OCI-LY1 (cell line): Measurements from ENCODE around the gene TTC33.

ENCODE experiments used
- H2AFZ ChIP-seq: fragments of 200-600 bp; sonication (generic), shearing (Covaris generic); 2 replicates; pipeline ENCODE4 v1.6.0; 2014; ENCODE audit warnings: antibody characterized with exemption, mild to moderate bottlenecking, low read length
- H3F3A ChIP-seq: fragments of 200-600 bp; sonication (generic), shearing (Covaris generic); 2 replicates; pipeline ENCODE4 v1.6.0; 2014; ENCODE audit warnings: mild to moderate bottlenecking, antibody characterized with exemption, low read length, moderate library complexity; ENCODE audit not compliant: insufficient read depth
- H3K27ac ChIP-seq: fragments of 200-600 bp; sonication (generic); 2 replicates; pipeline ENCODE4 v1.5.1; 2014; ENCODE audit warnings: low read length, mixed run types, mild to moderate bottlenecking, low read depth; ENCODE audit not compliant: poor library complexity, severe bottlenecking
- H3K27me3 ChIP-seq: fragments of 200-600 bp; sonication (generic); 2 replicates; pipeline ENCODE4 v1.6.0; 2014; ENCODE audit warnings: antibody characterized with exemption, mild to moderate bottlenecking, low read length, moderate library complexity; ENCODE audit not compliant: insufficient read depth
- H3K36me3 ChIP-seq: fragments of 200-600 bp; sonication (generic); 2 replicates; pipeline ENCODE4 v1.6.1; 2014; ENCODE audit warnings: mild to moderate bottlenecking, antibody characterized with exemption, low read length, moderate library complexity, mixed read lengths; ENCODE audit not compliant: insufficient read depth
- H3K4me1 ChIP-seq: fragments of 200-600 bp; sonication (generic); 2 replicates; pipeline ENCODE4 v1.5.1; 2014; ENCODE audit warnings: mild to moderate bottlenecking, low read length, moderate library complexity; ENCODE audit not compliant: insufficient read depth, severe bottlenecking
- H3K4me2 ChIP-seq: fragments of 200-600 bp; sonication (generic), shearing (Covaris generic); 2 replicates; pipeline ENCODE4 v1.6.1; 2014; ENCODE audit warnings: low read length
- H3K4me3 ChIP-seq: fragments of 200-600 bp; sonication (generic); 2 replicates; pipeline ENCODE4 v1.5.1; 2014; ENCODE audit warnings: low read length, low read depth, mild to moderate bottlenecking, mixed read lengths; ENCODE audit not compliant: poor library complexity, severe bottlenecking
- H3K79me2 ChIP-seq: fragments of 200-600 bp; shearing (Covaris generic); 2 replicates; pipeline ENCODE4 v1.6.1; 2016; ENCODE audit warnings: mixed run types, low read length, mixed read lengths; ENCODE audit not compliant: insufficient read depth
- H3K9ac ChIP-seq: fragments of 200-600 bp; sonication (generic), shearing (Covaris generic); 2 replicates; pipeline ENCODE4 v1.6.1; 2014; ENCODE audit warnings: mild to moderate bottlenecking, low read length, mixed read lengths
- H3K9me2 ChIP-seq: fragments of 200-600 bp; sonication (generic), shearing (Covaris generic); 2 replicates; pipeline ENCODE4 v1.6.1; 2014; ENCODE audit warnings: low read depth, mild to moderate bottlenecking, low read length, mixed read lengths
- H3K9me3 ChIP-seq: fragments of 200-600 bp; shearing (Covaris generic); 2 replicates; pipeline ENCODE4 v1.6.1; 2014; ENCODE audit warnings: low read length, mixed read lengths
- H4K20me1 ChIP-seq: fragments of 200-600 bp; sonication (generic), shearing (Covaris generic); 2 replicates; pipeline ENCODE4 v1.6.0; 2016; ENCODE audit warnings: mild to moderate bottlenecking, low read length; ENCODE audit not compliant: insufficient read depth
- EZH2 ChIP-seq: fragments of 200-600 bp; sonication (generic), shearing (Covaris generic); IDR thresholded peaks from 2 replicates; pipeline ENCODE4 v1.8.0; 2017; ENCODE audit warnings: borderline replicate concordance, mixed run types, mild to moderate bottlenecking, antibody characterized with exemption, low read length, moderate library complexity, mixed read lengths
- TF ChIP-seq, protein P1 (sequence below): fragments of 200-600 bp; sonication (generic), shearing (Covaris generic); IDR thresholded peaks from 2 replicates; pipeline ENCODE4 v1.5.1; 2017; ENCODE audit warnings: mild to moderate bottlenecking, antibody characterized with exemption, low read length, moderate library complexity, mixed read lengths

TTC33 gene

GRCh38 chr5:40651201-40651600 is 104.6 kb downstream of the TTC33 start:
- H4K20me1 ChIP-seq = no peaks in the 10 kb centered on the region
- H3K9ac ChIP-seq = no peak overlapping the region
- H2AFZ ChIP-seq = no peak overlapping the region
- no peak overlapping the region for H3K4me3 ChIP-seq
- H3K4me1 ChIP-seq = peaks cover 50% of the 10 kb centered on the region
- TF ChIP-seq, protein P1, sequence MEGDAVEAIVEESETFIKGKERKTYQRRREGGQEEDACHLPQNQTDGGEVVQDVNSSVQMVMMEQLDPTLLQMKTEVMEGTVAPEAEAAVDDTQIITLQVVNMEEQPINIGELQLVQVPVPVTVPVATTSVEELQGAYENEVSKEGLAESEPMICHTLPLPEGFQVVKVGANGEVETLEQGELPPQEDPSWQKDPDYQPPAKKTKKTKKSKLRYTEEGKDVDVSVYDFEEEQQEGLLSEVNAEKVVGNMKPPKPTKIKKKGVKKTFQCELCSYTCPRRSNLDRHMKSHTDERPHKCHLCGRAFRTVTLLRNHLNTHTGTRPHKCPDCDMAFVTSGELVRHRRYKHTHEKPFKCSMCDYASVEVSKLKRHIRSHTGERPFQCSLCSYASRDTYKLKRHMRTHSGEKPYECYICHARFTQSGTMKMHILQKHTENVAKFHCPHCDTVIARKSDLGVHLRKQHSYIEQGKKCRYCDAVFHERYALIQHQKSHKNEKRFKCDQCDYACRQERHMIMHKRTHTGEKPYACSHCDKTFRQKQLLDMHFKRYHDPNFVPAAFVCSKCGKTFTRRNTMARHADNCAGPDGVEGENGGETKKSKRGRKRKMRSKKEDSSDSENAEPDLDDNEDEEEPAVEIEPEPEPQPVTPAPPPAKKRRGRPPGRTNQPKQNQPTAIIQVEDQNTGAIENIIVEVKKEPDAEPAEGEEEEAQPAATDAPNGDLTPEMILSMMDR = no peak
- no peak for TF ChIP-seq EZH2
- H3K36me3 ChIP-seq = no peaks in the 10 kb centered on the region
- no peak overlapping the region for H3K4me2 ChIP-seq
- no peaks in the 10 kb centered on the region for H3F3A ChIP-seq
- H3K9me3 ChIP-seq = no peaks in the 10 kb centered on the region
- no peaks in the 10 kb centered on the region for H3K79me2 ChIP-seq
- H3K27me3 ChIP-seq = no peaks in the 10 kb centered on the region
- no peak overlapping the region for H3K27ac ChIP-seq
- no peaks in the 10 kb centered on the region for H3K9me2 ChIP-seq

DNA sequence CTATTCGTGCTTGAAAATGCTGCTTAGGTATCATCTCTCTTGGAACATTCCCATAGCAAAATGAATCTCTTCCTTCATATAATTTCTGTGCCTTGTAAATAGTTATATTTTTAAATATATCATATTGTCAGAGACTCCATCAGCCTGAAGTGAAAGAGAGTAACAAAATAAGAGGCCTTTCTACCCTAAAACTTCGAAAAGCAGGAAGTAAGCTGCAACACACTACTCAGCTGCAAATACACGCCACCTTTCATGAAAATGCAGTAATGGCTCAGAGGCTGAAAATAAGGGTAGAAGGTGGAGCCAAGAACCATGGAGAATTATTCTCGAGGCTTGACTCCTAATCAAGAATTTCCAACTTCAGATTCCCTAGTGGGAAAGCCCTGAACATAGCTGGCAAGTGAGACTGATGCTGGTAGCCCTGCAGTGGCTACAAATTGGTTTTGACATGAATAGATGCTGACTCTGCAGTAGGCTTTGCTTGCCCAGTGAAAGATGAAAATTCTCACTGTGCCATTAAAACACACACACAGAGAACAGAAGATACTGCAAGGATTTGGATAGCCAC is 106.2 kb downstream of the TTC33 start:
- Histone ChIP-seq H2AFZ (peak overlapping the region; percentile 82), H3K79me2 (no peaks in the 10 kb centered on the region), H3K36me3 (no peaks in the 10 kb centered on the region), H4K20me1 (no peaks in the 10 kb centered on the region), H3K4me3 (no peak overlapping the region), H3K27me3 (no peaks in the 10 kb centered on the region), H3K4me2 (peak overlapping the region; percentile 10; the same call in 1 of the 2 replicates), H3F3A (no peaks in the 10 kb centered on the region), H3K9ac (no peak overlapping the region), H3K9me2 (no peaks in the 10 kb centered on the region), H3K9me3 (no peaks in the 10 kb centered on the region), H3K4me1 (peaks cover 42% of the 10 kb centered on the region), H3K27ac (peak overlapping the region; percentile 31)
- TF ChIP-seq, protein P1 = no peak; the same call in 1 of the 2 replicates
- TF ChIP-seq EZH2 = no peak

- H3K27ac ChIP-seq = no peak overlapping the region
- H3F3A ChIP-seq = no peaks in the 10 kb centered on the region
- no peak overlapping the region for H3K4me3 ChIP-seq
- no peaks in the 10 kb centered on the region for H3K79me2 ChIP-seq
- H3K4me2 ChIP-seq = no peak overlapping the region
- no peaks in the 10 kb centered on the region for H3K36me3 ChIP-seq
- no peak overlapping the region for H2AFZ ChIP-seq
- no peak overlapping the region for H3K9ac ChIP-seq
- no peaks in the 10 kb centered on the region for H3K9me3 ChIP-seq
- H4K20me1 ChIP-seq = no peaks in the 10 kb centered on the region
- no peaks in the 10 kb centered on the region for H3K9me2 ChIP-seq
- H3K27me3 ChIP-seq = no peaks in the 10 kb centered on the region
- peaks cover 28% of the 10 kb centered on the region for H3K4me1 ChIP-seq
- TF ChIP-seq, protein P1 = no peak
- TF ChIP-seq EZH2 = no peak
These were observed 107.6 kb downstream of the TTC33 start for GRCh38 chr5:40648150-40648549.
